Naive thymus-derived CD4-positive, alpha-beta T cell (primary cell): ENCODE results near the gene RBM23. TPM values are rescaled to one million over a fixed set of nuclear protein-coding genes. Genes with fewer than 3 reads are reported as not detected.
"Not testable (repeated sequence)": the region's sequence is repeated elsewhere in the genome, so short reads cannot be mapped to it uniquely, and the experiment has no call there.

ENCODE experiments used
- ATAC-seq: fragments of 150-1000 bp; cut with Tn5 transposase; 2 replicates; pipeline ENCODE4 v1.10.0; 2021; ENCODE audit warnings: mild to moderate bottlenecking, moderate library complexity
- CTCF ChIA-PET: fragments of 350-600 bp; sonication (Branson Sonifier 250); formaldehyde crosslinking; loops from one replicate; lab custom pipeline; 2021; ENCODE audit warnings: antibody characterized with exemption; lab: Charles Lee
- POLR2A ChIA-PET: fragments of 350-600 bp; sonication (Branson Sonifier 250); formaldehyde crosslinking; loops from one replicate; lab custom pipeline; 2021; ENCODE audit warnings: antibody characterized with exemption, inconsistent platforms; lab: Charles Lee
- DNase-seq, 9 donors: peaks; one replicate each; pipeline versions ENCODE4 v3.0.0 to v3.0.0-alpha.2; 2020 to 2022; ENCODE audit warnings: mixed read lengths in 1 of 9
- H3K27ac ChIP-seq: one replicate; pipeline ENCODE4 v1.7.0; 2013; ENCODE audit warnings: mild to moderate bottlenecking, low read depth, low read length, moderate library complexity
- H3K27me3 ChIP-seq, 2 donors: one replicate each; pipeline ENCODE4 v1.7.0; 2013; ENCODE audit warnings: low read length in 2 of 2, mild to moderate bottlenecking in 2 of 2, moderate library complexity in 2 of 2; ENCODE audit not compliant: control insufficient read depth in 2 of 2, insufficient read depth in 2 of 2
- H3K36me3 ChIP-seq, 3 experiments: 1 replicate in 2 of 3; 2 replicates in 1 of 3; pipeline ENCODE4 v1.7.0; 2013; ENCODE audit warnings: low read length in 3 of 3, mild to moderate bottlenecking in 3 of 3, moderate library complexity in 1 of 3; ENCODE audit not compliant: insufficient read depth in 3 of 3, control insufficient read depth in 2 of 3
- H3K4me1 ChIP-seq, 2 donors: one replicate each; pipeline ENCODE4 v1.7.0; 2013; ENCODE audit warnings: low read length in 2 of 2, mild to moderate bottlenecking in 2 of 2, moderate library complexity in 1 of 2; ENCODE audit not compliant: control insufficient read depth in 2 of 2, insufficient read depth in 2 of 2
- H3K4me3 ChIP-seq: 2 replicates; pipeline ENCODE4 v1.7.0; 2013; ENCODE audit warnings: mild to moderate bottlenecking, low read length
- H3K9me3 ChIP-seq, 3 experiments: 1 replicate in 2 of 3; 2 replicates in 1 of 3; pipeline ENCODE4 v1.7.0; 2013; ENCODE audit warnings: low read length in 3 of 3; ENCODE audit not compliant: control insufficient read depth in 2 of 3
- H3K27ac Mint-ChIP-seq, 9 donors: one replicate each; pipeline ENCODE4 v1.8.0; 2020 to 2022; ENCODE audit warnings: mixed read lengths in 9 of 9, mild to moderate bottlenecking in 8 of 9, moderate library complexity in 5 of 9, inconsistent platforms in 2 of 9
- H3K27me3 Mint-ChIP-seq, 5 donors: one replicate each; pipeline ENCODE4 v1.8.0; 2021 to 2022; ENCODE audit warnings: mixed read lengths in 5 of 5, mild to moderate bottlenecking in 1 of 5
- H3K36me3 Mint-ChIP-seq, 5 donors: one replicate each; pipeline ENCODE4 v1.8.0; 2020 to 2022; ENCODE audit warnings: mixed read lengths in 5 of 5, mild to moderate bottlenecking in 3 of 5, inconsistent platforms in 1 of 5
- H3K4me1 Mint-ChIP-seq, 7 donors: one replicate each; pipeline ENCODE4 v1.8.0; 2020 to 2022; ENCODE audit warnings: mixed read lengths in 7 of 7, mild to moderate bottlenecking in 3 of 7, inconsistent platforms in 1 of 7
- H3K4me3 Mint-ChIP-seq, 10 donors: one replicate each; pipeline ENCODE4 v1.8.0; 2020 to 2022; ENCODE audit warnings: mild to moderate bottlenecking in 10 of 10, mixed read lengths in 10 of 10, moderate library complexity in 6 of 10, inconsistent platforms in 2 of 10
- H3K9me3 Mint-ChIP-seq, 11 donors: one replicate each; pipeline ENCODE4 v1.8.0; 2020 to 2022; ENCODE audit warnings: mixed read lengths in 11 of 11, mild to moderate bottlenecking in 4 of 11, inconsistent platforms in 1 of 11, moderate library complexity in 1 of 11
- intact Hi-C, 2 donors: fragments of 100-400 bp; cut with micrococcal nuclease; formaldehyde crosslinking; loops; one replicate each; pipeline ENCODE4 v1.15.1; 2023
- polyA plus RNA-seq, 2 donors: library from polyadenylated mRNA; unstranded; fragments of 300-500 nt; fragmentation: Illumina TruSeq; gene quantifications; one replicate each; pipeline ENCODE4 v1.2.3, GENCODE V29; 2021
- total RNA-seq, 6 experiments: library from RNA in 5 of 6; stranded (reverse) in 5 of 6; gene quantifications; 1 replicate in 5 of 6; 2 replicates in 1 of 6; pipeline ENCODE4 v1.2.3 and lab custom pipeline; 2021 to 2026

Gene RBM23
- total RNA-seq (100 to 1,000 TPM in 2 of 5 experiments, 10 to 100 TPM in 3; 91.9 to 140 (median 99.1) TPM), polyA plus RNA-seq (10 to 100 TPM; 51.2 to 75.0 TPM), total RNA-seq (lab: John Stamatoyannopoulos, UW) (163 reads per million, percentile 91 among the genes with 10 or more reads in this experiment)

DNA sequence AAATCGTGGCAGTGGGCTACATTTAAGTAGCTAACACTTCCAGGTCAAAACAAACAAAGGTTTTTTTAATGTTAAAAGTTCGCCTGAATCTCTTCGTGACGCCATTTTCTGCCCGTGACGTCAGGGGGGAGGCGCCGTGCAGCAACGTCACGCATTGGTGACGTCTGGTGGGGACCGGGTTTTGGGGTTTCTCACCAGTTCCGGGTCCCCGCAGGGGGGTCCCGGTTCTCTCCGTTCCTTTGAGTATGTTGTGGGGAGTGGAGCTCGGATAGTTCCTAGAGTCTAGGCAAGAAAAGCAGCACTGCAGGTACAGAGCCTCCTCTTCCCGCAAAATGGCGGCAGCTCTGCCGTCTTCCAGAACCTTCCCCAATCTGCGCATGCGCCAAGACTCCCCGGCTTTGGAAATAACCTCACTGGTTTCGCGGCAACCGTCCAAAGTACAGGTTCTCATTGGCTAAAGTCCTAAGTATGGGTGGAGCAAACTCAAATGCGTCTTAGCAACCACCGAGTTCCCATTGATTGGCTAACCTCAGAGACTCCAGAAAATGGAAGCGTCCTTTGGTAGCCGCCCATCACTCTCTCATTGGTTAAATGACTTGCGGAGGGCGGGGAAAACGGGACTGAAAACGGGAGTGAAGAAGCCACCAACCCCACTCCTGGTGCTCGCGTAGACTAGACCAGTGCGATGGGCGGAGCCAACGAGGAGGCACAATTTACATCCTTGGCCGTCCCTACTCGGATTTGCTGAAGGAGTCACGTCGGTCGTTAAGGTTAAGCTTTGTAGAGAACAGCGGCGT lies at the start of gene RBM23:
Gene RBM23 (minus strand): TSS at position 346 of the 797 bp plus-strand sequence.
- H3K4me1 ChIP-seq: peaks cover 0 to 19% of the 10 kb centered on the region in 2 donors
- ATAC-seq: peak; percentile 92
- ChIA-PET POLR2A (interaction anchor here (0.7 to 6.9 kb wide), 19 partner anchors 10 to 1651 kb away, joined by 3 to 74 read pairs (median 4); partner anchors contain the start of genes ACIN1, C14orf119, DAD1 and HAUS4), CTCF (interaction anchor here (0.6 to 3.5 kb wide), 9 partner anchors 11 to 349 kb away, joined by 3 to 27 read pairs (median 4); partner anchors contain the start of gene PRMT5)
- peak within 1 kb of the TSS; percentile 98 for H3K27ac ChIP-seq
- H3K36me3 Mint-ChIP-seq: peaks cover 12 to 32% (median 30%) of the 10 kb centered on the region in 5 donors
- peak within 1 kb of the TSS; percentile 96 for H3K4me3 ChIP-seq
- H3K27me3 Mint-ChIP-seq: peaks cover 0 to 4% (median 0%) of the 10 kb centered on the region in 5 donors
- peak; percentile 98 to 100 (median 100) for DNase-seq
- H3K4me1 Mint-ChIP-seq: peaks cover 18 to 56% (median 49%) of the 10 kb centered on the region in 7 donors
- peaks cover 3 to 29% (median 4%) of the 10 kb centered on the region in 3 experiments for H3K36me3 ChIP-seq
- H3K9me3 ChIP-seq: no peaks in the 10 kb centered on the region
- H3K27ac Mint-ChIP-seq: peak within 1 kb of the TSS; percentile 100
- H3K9me3 Mint-ChIP-seq: peaks cover 0 to 7% (median 0%) of the 10 kb centered on the region in 11 donors
- intact Hi-C loops: loop anchor here (1.0 to 5.0 kb wide), 21 partner anchors 10 to 1650 kb away; partner anchors contain the start of genes ACIN1 (in 2 of the 2), C14orf119 (in 2 of the 2), DAD1 (in 2 of the 2) and HAUS4 (in 2 of the 2)
- peak within 1 kb of the TSS; percentile 93 to 100 (median 97) for H3K4me3 Mint-ChIP-seq
- H3K27me3 ChIP-seq: no peaks in the 10 kb centered on the region

DNA sequence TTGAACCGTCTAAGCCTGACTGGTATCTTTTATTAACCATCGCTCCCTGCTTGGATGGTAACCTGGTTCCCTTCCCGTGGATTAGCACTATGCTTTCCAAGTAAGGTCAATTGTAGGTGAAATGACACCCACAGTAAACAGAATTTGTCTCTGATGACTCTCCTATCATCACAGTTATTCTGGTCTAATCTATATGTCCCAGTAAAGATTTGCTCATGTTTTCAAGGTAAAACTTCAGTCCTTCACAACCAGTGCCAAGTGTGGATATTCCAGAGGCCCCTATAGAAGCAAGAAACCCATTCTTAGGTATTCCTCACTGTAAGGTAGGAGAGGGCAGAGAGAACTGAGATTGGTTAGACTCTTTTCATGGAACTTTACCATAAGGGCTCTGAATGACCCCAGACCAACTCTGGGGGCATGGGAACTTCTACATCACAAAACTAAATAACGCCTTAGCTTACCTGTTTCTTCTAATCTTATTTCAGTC lies 47.9 kb upstream of the RBM23 start:
- POLR2A ChIA-PET: interaction anchor here (0.7 kb wide), 1 partner anchor 11 kb away, joined by 3 read pairs; no protein-coding TSS in a partner anchor

DNA sequence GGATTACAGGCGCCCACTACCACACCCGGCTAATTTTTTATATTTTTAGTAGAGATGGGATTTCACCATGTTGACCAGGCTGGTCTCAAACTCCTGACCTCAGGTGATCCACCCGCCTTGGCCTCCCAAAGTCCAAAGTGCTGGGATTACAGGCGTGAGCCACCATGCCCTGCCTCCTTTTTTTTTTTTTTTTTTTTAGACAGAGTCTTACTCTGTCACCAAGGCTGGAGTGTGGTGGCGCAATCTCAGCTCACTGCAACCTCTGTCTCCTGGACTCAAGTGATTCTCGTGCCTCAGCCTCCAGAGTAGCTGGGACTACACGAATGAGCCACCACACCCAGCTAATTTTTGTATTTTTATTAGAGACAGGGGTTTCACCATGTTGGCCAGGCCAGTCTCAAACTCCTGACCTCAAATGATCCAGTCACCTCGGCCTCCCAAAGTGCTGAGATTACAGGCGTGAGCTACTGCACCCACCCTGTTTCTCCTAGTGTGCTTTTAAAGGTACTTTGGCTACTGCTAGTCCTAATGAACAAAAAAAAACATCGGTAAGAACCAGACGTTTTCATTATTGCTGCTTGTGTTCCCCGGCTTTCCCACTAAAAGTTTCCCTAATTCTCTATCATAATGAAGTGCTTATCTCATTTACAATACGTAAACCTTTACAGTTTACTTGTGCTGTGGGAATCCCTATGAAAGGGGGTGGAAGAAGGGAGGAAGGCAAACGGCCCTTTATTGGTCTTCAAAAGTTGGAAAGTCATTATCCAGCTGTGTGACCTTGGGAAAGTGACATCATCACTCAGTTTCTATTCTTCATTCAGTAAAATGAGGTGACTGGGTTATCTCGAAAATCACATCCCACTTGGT lies 47.2 kb upstream of the RBM23 start:
- H3K4me3 ChIP-seq, H3K27me3 ChIP-seq, H3K36me3 Mint-ChIP-seq, intact Hi-C loops, H3K27ac Mint-ChIP-seq, H3K9me3 Mint-ChIP-seq, ATAC-seq, H3K4me1 Mint-ChIP-seq, H3K9me3 ChIP-seq, DNase-seq, H3K4me3 Mint-ChIP-seq, H3K36me3 ChIP-seq, H3K4me1 ChIP-seq, H3K27ac ChIP-seq: not testable (repeated sequence)
- ChIA-PET CTCF (interaction anchor here (0.5 to 1.1 kb wide), 2 partner anchors 39 to 92 kb away, joined by 3 read pairs; no protein-coding TSS in a partner anchor), POLR2A (interaction anchor here (0.7 kb wide), 1 partner anchor 11 kb away, joined by 3 read pairs; no protein-coding TSS in a partner anchor)
- peaks cover 0 to 18% (median 0%) of the 10 kb centered on the region in 5 donors for H3K27me3 Mint-ChIP-seq

More for the DNA sequence above, 47.9 kb upstream of the RBM23 start:
- no peaks in the 10 kb centered on the region for H3K9me3 ChIP-seq
- Mint-ChIP-seq H3K4me3 (no peak overlapping the region), H3K4me1 (no peaks in the 10 kb centered on the region), H3K27ac (no peak overlapping the region), H3K27me3 (peaks cover 0 to 14% (median 0%) of the 10 kb centered on the region in 5 donors), H3K36me3 (no peaks in the 10 kb centered on the region), H3K9me3 (no peaks in the 10 kb centered on the region)
- intact Hi-C loops: no loop called here
- H3K27me3 ChIP-seq: no peaks in the 10 kb centered on the region
- no peak for DNase-seq
- H3K36me3 ChIP-seq: no peaks in the 10 kb centered on the region
- H3K4me1 ChIP-seq: no peaks in the 10 kb centered on the region
- H3K27ac ChIP-seq: no peak overlapping the region
- CTCF ChIA-PET: interaction anchor here (1.1 kb wide), 1 partner anchor 92 kb away, joined by 3 read pairs; no protein-coding TSS in a partner anchor
- no peak overlapping the region for H3K4me3 ChIP-seq
- no peak for ATAC-seq

DNA sequence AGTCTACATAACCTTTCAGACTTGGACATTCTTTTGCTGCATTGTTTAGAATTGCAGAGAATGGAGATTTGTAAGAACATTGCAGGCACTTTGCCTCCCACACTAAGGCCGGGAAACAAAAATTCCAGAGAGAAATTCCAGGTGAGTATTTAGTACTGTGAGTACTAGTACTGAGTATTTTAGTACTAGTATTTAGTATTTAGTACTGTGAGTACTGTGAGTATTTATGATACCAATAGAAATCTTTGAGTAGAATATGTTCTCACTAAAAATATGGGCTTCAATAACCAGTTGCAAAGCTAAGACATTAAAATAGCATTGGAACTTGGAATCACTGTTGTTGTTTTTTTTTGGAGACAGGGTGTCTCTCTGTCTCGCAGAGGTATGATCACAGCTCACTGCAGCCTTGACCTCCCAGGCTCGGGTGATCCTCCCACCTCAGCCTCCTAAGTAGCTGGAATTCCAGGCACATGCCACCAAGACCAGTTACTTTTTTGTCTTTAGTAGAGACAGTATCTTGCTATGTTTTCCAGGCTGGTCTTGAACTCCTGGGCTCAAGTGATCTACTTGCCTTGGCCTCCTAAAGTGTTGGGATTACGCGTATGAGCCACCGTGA lies 43.2 kb upstream of the RBM23 start:
- H3K36me3 Mint-ChIP-seq: no peaks in the 10 kb centered on the region
- H3K4me1 Mint-ChIP-seq: peaks cover 0 to 5% (median 0%) of the 10 kb centered on the region in 7 donors
- CTCF ChIA-PET: interaction anchor here (0.6 to 1.0 kb wide), 5 partner anchors 32 to 891 kb away, joined by 3 read pairs; no protein-coding TSS in a partner anchor
- DNase-seq: no peak
- Histone ChIP-seq H3K27me3 (no peaks in the 10 kb centered on the region), H3K27ac (no peak overlapping the region), H3K9me3 (no peaks in the 10 kb centered on the region), H3K4me1 (no peaks in the 10 kb centered on the region), H3K36me3 (no peaks in the 10 kb centered on the region), H3K4me3 (no peak overlapping the region)
- no peak overlapping the region for H3K4me3 Mint-ChIP-seq
- H3K9me3 Mint-ChIP-seq: no peaks in the 10 kb centered on the region
- intact Hi-C loops: no loop called here
- POLR2A ChIA-PET: interaction anchor here (1.0 kb wide), 1 partner anchor 10 kb away, joined by 3 read pairs; no protein-coding TSS in a partner anchor
- H3K27me3 Mint-ChIP-seq: peaks cover 0 to 17% (median 0%) of the 10 kb centered on the region in 5 donors
- ATAC-seq: no peak
- no peak overlapping the region for H3K27ac Mint-ChIP-seq

DNA sequence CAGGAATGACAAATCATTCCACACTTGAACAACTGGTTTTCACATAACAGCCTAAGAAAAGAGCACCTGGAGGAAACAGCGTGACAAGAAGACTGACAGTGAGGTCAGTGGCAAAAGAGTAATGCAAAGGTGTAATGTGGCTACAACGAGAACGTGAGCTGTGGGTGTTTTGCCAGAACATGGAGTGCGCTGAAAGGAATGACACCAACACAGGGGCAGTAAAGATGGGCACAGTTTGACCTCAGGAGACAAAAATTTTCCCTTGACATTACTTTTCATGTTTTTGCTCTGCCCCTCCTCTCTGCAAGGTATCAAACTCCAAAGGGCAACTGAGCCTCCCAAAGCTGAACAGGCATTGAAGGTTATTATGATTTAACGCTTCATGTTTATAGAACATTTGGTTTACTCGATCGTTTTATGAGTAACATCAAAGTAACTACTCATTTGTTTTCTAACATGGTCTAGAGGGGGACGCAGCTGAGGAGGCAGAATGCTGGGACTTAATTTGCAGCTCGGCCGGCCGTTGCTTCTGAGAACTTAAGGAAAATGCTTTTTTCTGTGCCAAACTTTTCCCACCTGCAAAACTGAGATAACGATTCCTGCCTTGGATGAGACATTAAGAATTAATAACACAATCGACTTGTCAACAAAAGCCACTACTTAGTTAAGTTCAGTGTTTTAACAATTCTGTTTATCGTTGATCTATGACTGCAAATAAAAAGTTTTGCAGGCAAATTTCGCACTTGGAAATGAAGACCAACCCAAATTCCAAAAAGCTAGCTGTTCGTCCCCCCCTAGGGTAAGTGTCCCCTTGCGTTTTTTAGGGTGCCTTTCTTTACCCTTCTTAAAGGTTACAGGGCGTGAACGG lies 37.0 kb upstream of the RBM23 start:
- intact Hi-C loops: loop anchor here (1.0 to 2.0 kb wide), 3 partner anchors 27 to 345 kb away; no protein-coding TSS in a partner anchor
- CTCF ChIA-PET: interaction anchor here (1.1 to 2.9 kb wide), 6 partner anchors 17 to 113 kb away, joined by 3 to 14 read pairs (median 7); partner anchors contain the start of gene PRMT5
- Histone ChIP-seq H3K27me3 (no peaks in the 10 kb centered on the region), H3K9me3 (no peaks in the 10 kb centered on the region), H3K27ac (peak overlapping the region; percentile 85), H3K4me3 (peak overlapping the region; percentile 64), H3K36me3 (peaks cover 0 to 10% (median 0%) of the 10 kb centered on the region in 3 experiments), H3K4me1 (peaks cover 0 to 6% of the 10 kb centered on the region in 2 donors)
- Mint-ChIP-seq H3K36me3 (peaks cover 3 to 12% (median 8%) of the 10 kb centered on the region in 5 donors), H3K9me3 (no peaks in the 10 kb centered on the region), H3K4me1 (peaks cover 0 to 31% (median 19%) of the 10 kb centered on the region in 7 donors), H3K4me3 (peak overlapping the region; percentile 87 to 95 (median 93)), H3K27ac (peak overlapping the region; percentile 88 to 96 (median 92)), H3K27me3 (peaks cover 0 to 4% (median 0%) of the 10 kb centered on the region in 5 donors)
- ATAC-seq (no peak), DNase-seq (no peak)
- POLR2A ChIA-PET: interaction anchor here (0.5 to 2.3 kb wide), 16 partner anchors 9 to 1116 kb away, joined by 3 to 13 read pairs (median 4); partner anchors contain the start of genes CDH24, MRPL52, PRMT5 and RBM23
